Central memory CD4-positive, alpha-beta T cell (primary cell): ENCODE results near the gene CADM1.

Experiments
- DNase-seq: peaks from one replicate; pipeline ENCODE4 v3.0.0; 2022

CADM1 gene

GRCh38 chr11:115199481-115200069 lies 304.6 kb downstream of the CADM1 start:
- no peak for DNase-seq

GRCh38 chr11:115198321-115198741 lies 305.9 kb downstream of the CADM1 start:
- DNase-seq: no peak

- no peak for DNase-seq
Observed at GRCh38 chr11:115197433-115197832, 306.8 kb downstream of the CADM1 start.

GRCh38 chr11:115197031-115197430 lies 307.2 kb downstream of the CADM1 start:
- no peak for DNase-seq

- DNase-seq: no peak
Observed at GRCh38 chr11:115194802-115195110, 309.5 kb downstream of the CADM1 start.

- no peak for DNase-seq
Observed at GRCh38 chr11:115193914-115194801, 310.1 kb downstream of the CADM1 start.

GRCh38 chr11:115191761-115192160 lies 312.5 kb downstream of the CADM1 start:
- DNase-seq: no peak

- DNase-seq: no peak
Observed at GRCh38 chr11:115190196-115190595, 314.0 kb downstream of the CADM1 start.

GRCh38 chr11:115188898-115189278 lies 315.3 kb downstream of the CADM1 start:
- DNase-seq: no peak

GRCh38 chr11:115188188-115188897 lies 315.9 kb downstream of the CADM1 start:
- DNase-seq: no peak

- no peak for DNase-seq
Observed at GRCh38 chr11:115185931-115186330, 318.3 kb downstream of the CADM1 start.

- DNase-seq: no peak
Observed at GRCh38 chr11:115185507-115185906, 318.7 kb downstream of the CADM1 start.

GRCh38 chr11:115184901-115185300 lies 319.3 kb downstream of the CADM1 start:
- DNase-seq: no peak

- DNase-seq: no peak
Observed at GRCh38 chr11:115183830-115184229, 320.4 kb downstream of the CADM1 start.

GRCh38 chr11:115183136-115183535 lies 321.1 kb downstream of the CADM1 start:
- DNase-seq: no peak

GRCh38 chr11:115182282-115182955 lies 321.8 kb downstream of the CADM1 start:
- DNase-seq: no peak

GRCh38 chr11:115181538-115181937 lies 322.7 kb downstream of the CADM1 start:
- DNase-seq: no peak

GRCh38 chr11:115180272-115180671 lies 323.9 kb downstream of the CADM1 start:
- no peak for DNase-seq

- DNase-seq: no peak
Observed at GRCh38 chr11:115179636-115180035, 324.6 kb downstream of the CADM1 start.

GRCh38 chr11:115178705-115179104 lies 325.5 kb downstream of the CADM1 start:
- no peak for DNase-seq

GRCh38 chr11:115173136-115173535 lies 331.1 kb downstream of the CADM1 start:
- DNase-seq: no peak

- no peak for DNase-seq
Observed at GRCh38 chr11:115170133-115170815, 333.9 kb downstream of the CADM1 start.

GRCh38 chr11:115169251-115169650 lies 335.0 kb downstream of the CADM1 start:
- DNase-seq: no peak
